Neural cell (in vitro differentiated cells): Measurements from ENCODE around the gene CCDC88C. TPM values are rescaled to one million over a fixed set of nuclear protein-coding genes. Genes with fewer than 3 reads are reported as not detected.

ENCODE experiments used
- H2AFZ ChIP-seq: fragments of 200-600, 300-800 bp; sonication (generic), shearing (Covaris generic); 2 replicates; pipeline ENCODE4 v1.6.0; 2014; ENCODE audit warnings: low read depth, mild to moderate bottlenecking, antibody characterized with exemption, low read length, moderate library complexity
- H3F3A ChIP-seq: fragments of 200-600 bp; shearing (Covaris generic); 2 replicates; pipeline ENCODE4 v1.6.1; 2016; ENCODE audit warnings: mild to moderate bottlenecking, moderate library complexity, mixed read lengths, antibody characterized with exemption, low read length; ENCODE audit not compliant: insufficient read depth, poor library complexity, severe bottlenecking
- H3K27ac ChIP-seq: fragments of 200-600, 300-800 bp; sonication (generic), shearing (Covaris generic); 2 replicates; pipeline ENCODE4 v1.5.1; 2014; ENCODE audit warnings: mild to moderate bottlenecking, low read length, moderate library complexity
- H3K27me3 ChIP-seq: fragments of 300-800, 200-600 bp; sonication (generic), shearing (Covaris generic); 2 replicates; pipeline ENCODE4 v1.6.0; 2014; ENCODE audit warnings: mild to moderate bottlenecking, low read depth, low read length, moderate library complexity; ENCODE audit not compliant: insufficient read depth
- H3K36me3 ChIP-seq: fragments of 300-800, 200-600 bp; sonication (generic), shearing (Covaris generic); 2 replicates; pipeline ENCODE4 v1.5.1; 2014; ENCODE audit warnings: mild to moderate bottlenecking, antibody characterized with exemption, low read length, moderate library complexity; ENCODE audit not compliant: insufficient read depth
- H3K4me2 ChIP-seq: fragments of 300-800, 200-600 bp; sonication (generic), shearing (Covaris generic); 2 replicates; pipeline ENCODE4 v1.6.0; 2014; ENCODE audit warnings: mild to moderate bottlenecking, low read length
- H3K4me3 ChIP-seq: fragments of 300-800, 200-600 bp; sonication (generic), shearing (Covaris generic); 2 replicates; pipeline ENCODE4 v1.5.1; 2014; ENCODE audit warnings: mild to moderate bottlenecking, low read length, moderate library complexity
- H3K79me2 ChIP-seq: fragments of 200-600 bp; shearing (Covaris generic); replicated peaks from 2 replicates; pipeline ENCODE4 v1.6.0; 2014; ENCODE audit warnings: mild to moderate bottlenecking, low read length, moderate library complexity; ENCODE audit not compliant: insufficient read depth
- H3K9ac ChIP-seq: fragments of 300-800, 200-600 bp; sonication (generic), shearing (Covaris generic); 2 replicates; pipeline ENCODE4 v1.6.1; 2016; ENCODE audit warnings: mild to moderate bottlenecking, low read length, mixed read lengths
- H3K9me2 ChIP-seq: fragments of 200-600 bp; shearing (Covaris generic); 2 replicates; pipeline ENCODE4 v1.6.1; 2016; ENCODE audit warnings: mild to moderate bottlenecking, low read length, mixed read lengths; ENCODE audit not compliant: insufficient read depth
- H3K9me3 ChIP-seq: fragments of 200-600, 300-800 bp; sonication (generic), shearing (Covaris generic); 2 replicates; pipeline ENCODE4 v1.6.1; 2016; ENCODE audit warnings: mild to moderate bottlenecking, mixed run types, low read length, moderate library complexity, mixed read lengths
- H4K20me1 ChIP-seq: fragments of 200-600 bp; shearing (Covaris generic); 2 replicates; pipeline ENCODE4 v1.6.1; 2016; ENCODE audit warnings: mild to moderate bottlenecking, mixed run types; ENCODE audit not compliant: insufficient read depth
- CTCF ChIP-seq: fragments of 450-650 bp; IDR thresholded peaks from 2 replicates; pipeline ENCODE4 v1.5.1; 2014; ENCODE audit warnings: antibody characterized with exemption, mild to moderate bottlenecking, moderate library complexity; ENCODE audit not compliant: poor library complexity, severe bottlenecking
- EP300 ChIP-seq: fragments of 450-650 bp; conservative IDR thresholded peaks from 2 replicates; pipeline ENCODE4 v1.6.1; 2014; ENCODE audit warnings: antibody characterized with exemption, mild to moderate bottlenecking, moderate library complexity; ENCODE audit not compliant: poor library complexity, severe bottlenecking
- EZH2 ChIP-seq: fragments of 200-600, 300-800 bp; shearing (Covaris generic), sonication (generic); IDR thresholded peaks from 2 replicates; pipeline ENCODE4 v1.6.1; 2014; ENCODE audit warnings: antibody characterized with exemption, low read length, borderline replicate concordance, mild to moderate bottlenecking; ENCODE audit not compliant: insufficient read depth, poor library complexity, severe bottlenecking
- MXI1 ChIP-seq: fragments of 450-650 bp; conservative IDR thresholded peaks from 2 replicates; pipeline ENCODE4 v1.6.1; 2014; ENCODE audit warnings: antibody characterized with exemption, mild to moderate bottlenecking; ENCODE audit not compliant: poor library complexity, severe bottlenecking
- POLR2AphosphoS5 ChIP-seq: IDR thresholded peaks from 2 replicates; pipeline ENCODE4 v1.6.1; 2012
- RAD21 ChIP-seq: fragments of 450-650 bp; conservative IDR thresholded peaks from 2 replicates; pipeline ENCODE4 v1.6.1; 2014; ENCODE audit warnings: antibody characterized with exemption, mild to moderate bottlenecking, moderate library complexity
- REST ChIP-seq: IDR thresholded peaks from 2 replicates; pipeline ENCODE4 v1.6.1; 2012; ENCODE audit warnings: borderline replicate concordance
- SMC3 ChIP-seq: fragments of 450-650 bp; conservative IDR thresholded peaks from 2 replicates; pipeline ENCODE4 v1.6.1; 2014; ENCODE audit warnings: antibody characterized with exemption, mild to moderate bottlenecking, moderate library complexity; ENCODE audit not compliant: poor library complexity
- TAF1 ChIP-seq: IDR thresholded peaks from 2 replicates; pipeline ENCODE4 v1.6.1; 2012; ENCODE audit warnings: low read depth
- polyA plus RNA-seq: library from polyadenylated mRNA; depleted of rRNA; stranded (reverse); fragments of >200 nt; gene quantifications from 2 replicates; pipeline ENCODE4 v1.2.3, GENCODE V29; 2014

CCDC88C gene
- polyA plus RNA-seq, 1 donor from 2014 or later: 20.1 TPM

- no peaks in the 10 kb centered on the region for H3K9me3 ChIP-seq
- no peaks in the 10 kb centered on the region for H3K9me2 ChIP-seq
- no peaks in the 10 kb centered on the region for H3K27me3 ChIP-seq
- peaks cover 4% of the 10 kb centered on the region for H3K36me3 ChIP-seq
- no peak overlapping the region for H2AFZ ChIP-seq
- H3K9ac ChIP-seq: no peak overlapping the region
- no peaks in the 10 kb centered on the region for H4K20me1 ChIP-seq
- no peak overlapping the region for H3K27ac ChIP-seq
- no peaks in the 10 kb centered on the region for H3K79me2 ChIP-seq
- no peak overlapping the region for H3K4me2 ChIP-seq
- no peak for TF ChIP-seq RAD21
- no peak for TF ChIP-seq EP300
- no peak for TF ChIP-seq REST
- TF ChIP-seq SMC3: no peak
- TF ChIP-seq EZH2: no peak
- no peak for TF ChIP-seq CTCF
- TF ChIP-seq POLR2AphosphoS5: no peak
- TF ChIP-seq TAF1: no peak
- no peak for TF ChIP-seq MXI1
- no peaks in the 10 kb centered on the region for H3F3A ChIP-seq
- H3K4me3 ChIP-seq: no peak overlapping the region
These were observed 111.8 kb downstream of the CCDC88C start for GRCh38 chr14:91305650-91306431.

- H3K27me3 ChIP-seq: no peaks in the 10 kb centered on the region
- no peaks in the 10 kb centered on the region for H3F3A ChIP-seq
- H3K4me3 ChIP-seq: no peak overlapping the region
- TF ChIP-seq CTCF: no peak
- no peak for TF ChIP-seq EP300
- no peak for TF ChIP-seq RAD21
- TF ChIP-seq POLR2AphosphoS5: no peak
- TF ChIP-seq REST: no peak
- TF ChIP-seq SMC3: no peak
- no peak for TF ChIP-seq EZH2
- no peak for TF ChIP-seq TAF1
- no peak for TF ChIP-seq MXI1
- no peak overlapping the region for H3K27ac ChIP-seq
- H3K9ac ChIP-seq: no peak overlapping the region
- H3K9me3 ChIP-seq: no peaks in the 10 kb centered on the region
- no peaks in the 10 kb centered on the region for H3K9me2 ChIP-seq
- no peak overlapping the region for H3K4me2 ChIP-seq
- no peak overlapping the region for H2AFZ ChIP-seq
- no peaks in the 10 kb centered on the region for H4K20me1 ChIP-seq
- H3K36me3 ChIP-seq: no peaks in the 10 kb centered on the region
- H3K79me2 ChIP-seq: no peaks in the 10 kb centered on the region
These were observed 113.7 kb downstream of the CCDC88C start for GRCh38 chr14:91303924-91304229.
